GM11168 (cell line): Measurements from ENCODE around the gene ARMC12.

Source experiments
- in situ Hi-C: fragments of 300-500 bp; cut with MboI; formaldehyde crosslinking; loops from one replicate; pipeline ENCODE4 v1.12.0; 2022; ENCODE audit warnings: low sequenced_read_pairs; ENCODE audit not compliant: unreplicated experiment

ARMC12 gene

DNA sequence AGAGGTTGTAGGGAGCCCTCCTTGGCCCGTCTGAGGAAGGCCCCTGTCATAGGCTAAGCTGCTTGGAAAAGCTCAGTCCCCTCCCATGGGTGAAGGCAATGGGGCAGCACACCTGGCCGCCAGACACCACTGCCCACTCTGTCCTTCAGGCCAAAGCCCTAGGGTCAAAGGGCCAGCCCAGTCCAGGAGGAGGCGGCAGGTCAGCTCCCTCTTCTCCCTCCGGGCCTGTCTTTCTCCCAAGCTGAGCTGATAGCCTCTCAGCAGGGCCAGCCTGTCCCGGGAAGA, 34.5 kb downstream of the ARMC12 start:
- in situ Hi-C loops, result no loop called here

GRCh38 chr6:35774116-35774794, 37.4 kb downstream of the ARMC12 start:
- in situ Hi-C loops, result no loop called here

DNA sequence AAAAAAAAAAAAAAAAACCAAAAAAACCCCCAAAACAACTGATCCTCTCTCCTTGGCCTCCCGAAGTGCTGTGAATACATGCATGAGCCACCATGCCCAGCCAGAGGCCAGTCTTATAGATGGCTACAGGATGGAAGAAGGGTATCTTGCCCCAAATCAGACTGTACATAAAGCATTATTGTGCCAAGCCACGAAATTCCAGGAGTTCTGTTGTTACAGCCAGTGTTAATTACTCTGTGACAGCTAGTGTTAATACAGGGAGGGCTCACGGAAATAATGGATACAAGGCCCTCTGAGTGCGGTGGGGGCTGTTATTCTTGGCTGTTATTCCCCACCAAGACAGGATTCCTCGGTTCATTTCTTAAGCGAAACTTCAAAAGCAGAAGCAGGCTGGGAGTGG, 38.2 kb downstream of the ARMC12 start:
- in situ Hi-C loops, result no loop called here

- in situ Hi-C loops, result no loop called here
These were observed 39.8 kb downstream of the ARMC12 start, which contains the start of gene CLPSL2 for GRCh38 chr6:35776364-35777215. TSS of gene CLPSL2 (plus strand) at chr6:35776598. CDS start at chr6:35776619, 21 bp downstream.

- in situ Hi-C loops, result no loop called here
These were observed 40.7 kb downstream of the ARMC12 start for GRCh38 chr6:35777356-35778102.

DNA sequence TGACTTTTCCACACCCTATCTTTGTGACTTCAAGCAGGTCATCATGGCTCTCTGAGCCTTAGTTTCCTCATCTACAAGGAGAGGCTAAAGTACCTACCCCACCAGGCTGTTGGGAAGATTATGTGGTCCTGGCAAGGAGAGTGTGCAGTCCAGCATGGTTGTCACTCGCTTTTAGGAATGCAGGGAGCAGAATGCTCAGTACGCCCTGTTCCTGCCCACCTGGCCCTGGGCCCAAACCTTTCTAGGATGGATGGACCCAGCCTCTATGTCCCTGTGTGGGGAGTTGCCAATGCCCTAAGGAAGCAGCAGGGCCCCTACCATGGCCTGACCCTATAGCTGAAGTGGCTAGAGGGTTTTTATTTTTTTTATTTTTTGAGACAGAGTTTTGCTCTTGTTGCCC, 41.6 kb downstream of the ARMC12 start:
- in situ Hi-C loops, result no loop called here

DNA sequence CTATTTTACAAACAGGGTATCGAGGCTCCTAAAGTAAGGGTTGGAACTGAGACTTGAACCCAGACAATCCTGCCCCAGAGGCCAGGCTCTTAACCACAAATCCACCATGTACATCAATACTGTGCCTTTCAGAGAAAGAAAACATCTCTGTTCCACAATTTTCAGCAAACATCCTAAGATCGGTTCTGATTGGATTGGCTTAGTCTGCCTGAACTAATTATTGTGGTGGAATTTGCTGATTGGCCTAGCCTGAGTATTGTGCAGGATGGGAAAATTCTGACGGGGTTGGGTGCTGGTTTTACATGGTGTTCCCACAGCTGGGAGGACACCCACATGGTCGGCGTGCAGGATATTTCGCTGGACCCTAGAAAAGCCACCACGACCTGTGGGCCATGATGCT, 43.9 kb downstream of the ARMC12 start, which contains the start of gene CLPSL1:
TSS of gene CLPSL1 (plus strand) at position 301 of the 400 bp plus-strand sequence. CDS start at position 393, 92 bp downstream.
- in situ Hi-C loops, result no loop called here

- in situ Hi-C loops, result no loop called here
These were observed 44.5 kb downstream of the ARMC12 start for GRCh38 chr6:35781290-35781689.

DNA sequence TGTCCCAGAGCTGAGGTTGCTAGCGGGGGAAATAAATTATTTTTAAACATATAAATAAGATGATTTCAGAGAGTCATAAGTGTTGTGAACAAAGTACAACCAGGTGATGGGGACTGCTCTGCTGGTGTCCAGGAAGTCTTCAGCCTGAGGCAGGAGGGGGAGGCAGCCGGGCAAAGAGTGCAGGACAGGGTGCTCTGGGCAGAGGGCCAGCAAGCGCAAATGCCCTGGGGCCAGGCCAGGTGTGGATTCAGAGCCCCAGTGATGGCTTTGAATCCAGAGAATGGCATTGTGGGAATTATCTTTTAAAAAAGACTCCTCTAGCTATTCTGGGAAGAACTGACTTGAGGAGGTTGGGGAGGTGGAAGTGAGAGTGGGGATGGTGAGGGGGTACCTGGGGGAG, 45.6 kb downstream of the ARMC12 start:
- in situ Hi-C loops, result no loop called here

GRCh38 chr6:35784200-35784599, 47.4 kb downstream of the ARMC12 start:
- in situ Hi-C loops, result no loop called here

DNA sequence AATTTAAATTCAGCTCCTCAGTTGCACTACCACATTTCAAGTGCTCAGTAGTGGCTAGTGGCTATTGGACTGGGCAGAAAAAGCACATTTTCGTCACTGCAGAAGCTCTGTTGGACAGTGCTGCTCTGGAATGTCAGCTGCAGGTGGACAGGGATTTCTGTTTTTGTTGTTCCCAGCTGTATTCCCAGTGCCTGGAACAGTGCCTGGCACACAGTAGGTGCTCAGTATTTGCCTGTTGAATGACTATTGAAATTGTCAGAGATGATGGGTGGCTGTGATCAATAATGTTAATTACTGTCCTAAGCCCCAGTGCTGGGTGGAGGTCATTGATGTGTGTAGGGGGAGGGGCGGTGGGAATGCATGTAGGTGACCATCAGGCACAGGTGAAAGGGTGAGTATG, 49.4 kb downstream of the ARMC12 start:
- in situ Hi-C loops, result no loop called here

DNA sequence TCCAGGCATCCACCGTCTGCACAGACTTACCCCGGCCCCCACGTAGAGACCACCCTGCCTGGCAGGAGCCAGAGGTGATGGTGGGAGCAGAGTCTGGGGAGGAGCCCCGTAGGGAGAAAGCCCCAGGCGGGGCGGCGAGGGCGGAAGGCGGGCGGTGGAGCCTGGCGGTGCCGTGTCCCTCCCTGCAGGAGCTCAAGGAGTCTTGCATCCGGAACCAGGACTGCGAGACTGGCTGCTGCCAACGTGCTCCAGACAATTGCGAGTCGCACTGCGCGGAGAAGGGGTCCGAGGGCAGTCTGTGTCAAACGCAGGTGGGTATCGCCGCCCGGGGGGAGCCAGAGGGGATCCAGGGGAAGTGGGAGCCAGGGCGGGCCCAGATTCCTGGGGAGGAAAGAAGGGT, 50.0 kb downstream of the ARMC12 start:
- in situ Hi-C loops, result no loop called here

DNA sequence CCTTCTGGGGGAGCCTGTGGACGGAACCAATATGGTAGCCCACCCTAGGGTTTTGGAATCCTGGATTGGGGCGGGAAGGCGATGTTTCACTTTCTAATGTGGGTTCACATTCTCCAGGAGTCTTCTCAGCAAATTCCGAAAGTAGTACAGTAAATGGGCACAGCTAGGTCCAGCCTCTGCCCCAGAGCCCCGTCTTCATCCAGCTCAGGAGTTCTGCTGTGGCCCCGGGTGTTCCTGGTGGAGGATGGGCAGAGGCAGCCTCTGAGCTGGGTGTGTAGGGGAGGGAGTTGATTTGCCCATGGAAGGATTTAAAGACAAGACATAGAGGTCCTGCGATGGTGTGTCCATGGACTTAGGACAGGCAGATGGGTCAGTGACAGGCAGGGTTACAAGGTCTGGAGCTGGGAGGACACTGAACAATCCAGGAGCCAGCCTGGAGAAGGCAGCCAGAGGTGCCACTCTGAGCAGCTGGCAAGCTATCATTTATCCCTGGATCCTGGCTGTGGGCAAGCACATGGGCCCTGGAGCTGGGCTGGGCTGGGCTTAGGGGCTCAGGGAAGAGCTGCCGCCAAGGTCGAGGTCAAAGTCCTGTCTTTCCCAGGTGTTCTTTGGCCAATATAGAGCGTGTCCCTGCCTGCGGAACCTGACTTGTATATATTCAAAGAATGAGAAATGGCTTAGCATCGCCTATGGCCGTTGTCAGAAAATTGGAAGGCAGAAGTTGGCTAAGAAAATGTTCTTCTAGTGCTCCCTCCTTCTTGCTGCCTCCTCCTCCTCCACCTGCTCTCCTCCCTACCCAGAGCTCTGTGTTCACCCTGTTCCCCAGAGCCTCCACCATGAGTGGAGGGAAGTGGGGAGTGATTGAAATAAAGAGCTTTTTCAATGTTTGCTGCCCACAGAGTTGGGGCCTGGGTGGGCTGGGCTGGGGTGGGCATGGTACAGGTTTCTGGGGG, 50.7 kb downstream of the ARMC12 start:
- in situ Hi-C loops, result no loop called here

- in situ Hi-C loops, result no loop called here
These were observed 51.7 kb downstream of the ARMC12 start for GRCh38 chr6:35788423-35788982.

DNA sequence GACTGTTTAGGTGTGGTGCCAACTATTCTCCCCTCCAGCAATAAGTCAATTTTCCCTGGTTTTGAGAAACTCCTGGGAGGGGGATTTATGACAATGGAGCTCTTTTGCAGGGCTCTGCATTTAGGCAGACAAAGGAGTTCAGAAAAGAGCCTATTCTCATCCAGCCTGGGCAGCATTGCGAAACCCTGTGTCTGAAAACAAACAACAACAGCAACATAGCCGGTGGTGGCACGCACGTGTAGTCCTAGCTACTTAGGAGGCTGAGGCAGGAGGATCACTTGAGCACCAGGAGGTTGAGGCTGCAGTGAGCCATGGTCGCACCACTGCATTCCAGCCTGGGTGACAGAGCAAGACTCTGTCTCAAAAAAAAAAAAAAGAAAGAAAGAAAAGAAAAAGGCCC, 53.9 kb downstream of the ARMC12 start:
- in situ Hi-C loops, result no loop called here

GRCh38 chr6:35794536-35795452, 58.0 kb downstream of the ARMC12 start:
- in situ Hi-C loops, result no loop called here

- in situ Hi-C loops, result no loop called here
These were observed 58.7 kb downstream of the ARMC12 start for GRCh38 chr6:35795453-35796071.

DNA sequence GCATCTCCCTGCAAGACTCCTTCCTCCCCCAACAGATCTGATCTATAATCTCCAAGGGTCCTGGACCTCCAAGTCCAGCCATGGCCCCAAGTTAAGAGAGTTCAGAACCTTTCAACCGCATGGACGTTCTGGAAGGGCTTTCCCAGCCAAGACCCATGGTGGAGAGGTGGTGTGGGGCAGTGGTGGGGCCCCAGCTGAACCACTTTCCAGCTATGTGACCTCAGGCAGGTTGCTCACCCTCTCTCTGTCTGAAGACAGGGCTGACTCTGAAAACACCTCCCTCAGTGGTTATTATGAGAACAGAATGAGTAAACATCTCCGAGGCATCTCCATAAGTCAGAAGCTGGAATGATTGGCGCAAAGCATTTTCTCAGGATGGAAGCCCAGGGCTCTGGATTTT, 59.4 kb downstream of the ARMC12 start:
- in situ Hi-C loops, result no loop called here
